Subcutaneous adipose tissue (tissue), 4 donors: Measurements from ENCODE around the gene CTIF. TPM values are rescaled to one million over a fixed set of nuclear protein-coding genes. Genes with fewer than 3 reads are reported as not detected.

Experiments
- total RNA-seq, 4 donors: library from RNA; depleted of rRNA; stranded (reverse); fragments of >200 nt; gene quantifications; one replicate each; pipeline ENCODE4 v1.1.0, GENCODE V29; 2016
- TF ChIP-seq, protein P1 (sequence below): fragments of 450-650 bp; IDR thresholded peaks from one replicate; pipeline ENCODE4 v1.5.1; 2016; ENCODE audit warnings: low read depth, mild to moderate bottlenecking, control low read depth, antibody characterized with exemption, moderate library complexity

The CTIF gene
- total RNA-seq, 4 donors from 2014 or later, result 41.0 to 195 (median 78.3) TPM

- TF ChIP-seq, protein P1, sequence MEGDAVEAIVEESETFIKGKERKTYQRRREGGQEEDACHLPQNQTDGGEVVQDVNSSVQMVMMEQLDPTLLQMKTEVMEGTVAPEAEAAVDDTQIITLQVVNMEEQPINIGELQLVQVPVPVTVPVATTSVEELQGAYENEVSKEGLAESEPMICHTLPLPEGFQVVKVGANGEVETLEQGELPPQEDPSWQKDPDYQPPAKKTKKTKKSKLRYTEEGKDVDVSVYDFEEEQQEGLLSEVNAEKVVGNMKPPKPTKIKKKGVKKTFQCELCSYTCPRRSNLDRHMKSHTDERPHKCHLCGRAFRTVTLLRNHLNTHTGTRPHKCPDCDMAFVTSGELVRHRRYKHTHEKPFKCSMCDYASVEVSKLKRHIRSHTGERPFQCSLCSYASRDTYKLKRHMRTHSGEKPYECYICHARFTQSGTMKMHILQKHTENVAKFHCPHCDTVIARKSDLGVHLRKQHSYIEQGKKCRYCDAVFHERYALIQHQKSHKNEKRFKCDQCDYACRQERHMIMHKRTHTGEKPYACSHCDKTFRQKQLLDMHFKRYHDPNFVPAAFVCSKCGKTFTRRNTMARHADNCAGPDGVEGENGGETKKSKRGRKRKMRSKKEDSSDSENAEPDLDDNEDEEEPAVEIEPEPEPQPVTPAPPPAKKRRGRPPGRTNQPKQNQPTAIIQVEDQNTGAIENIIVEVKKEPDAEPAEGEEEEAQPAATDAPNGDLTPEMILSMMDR, result no peak
These were observed 281.1 kb downstream of the CTIF start for GRCh38 chr18:48819781-48820482.

DNA sequence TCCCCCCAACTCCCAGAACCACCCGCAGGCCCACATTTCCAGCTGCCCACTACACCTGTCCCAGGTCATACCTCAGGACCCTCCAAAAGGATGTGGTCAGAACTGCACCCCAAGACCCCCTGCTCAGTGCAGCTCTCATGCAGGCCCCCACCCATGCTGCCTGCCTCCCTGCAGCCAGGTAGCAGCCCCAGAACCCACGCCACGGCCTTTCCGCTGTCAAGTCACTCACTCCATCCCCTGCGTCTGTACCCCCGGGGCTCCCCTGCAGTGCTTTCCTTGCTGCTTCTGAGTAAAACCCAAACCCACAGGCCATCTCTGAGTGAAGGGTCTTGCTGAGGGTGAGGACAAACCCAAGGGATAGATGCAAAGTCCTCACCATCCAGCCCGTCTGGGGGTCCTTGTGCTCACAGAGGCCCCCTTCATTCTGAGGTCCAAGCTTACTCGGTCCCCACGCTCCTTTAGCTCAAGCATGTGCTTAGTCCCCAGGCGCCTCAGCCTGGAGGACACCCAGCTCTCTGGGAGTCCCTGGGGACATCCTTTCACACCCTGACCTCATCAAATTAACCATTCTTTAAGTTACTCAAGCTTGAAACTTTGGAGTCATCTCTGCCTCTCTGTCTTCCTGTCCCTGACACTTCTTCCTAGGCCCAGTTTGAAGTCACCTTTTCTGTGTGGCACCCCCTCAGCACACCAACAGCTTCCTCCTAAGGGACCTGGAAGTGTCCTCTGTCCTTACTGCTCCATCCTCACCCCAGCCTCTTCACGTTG, 281.8 kb downstream of the CTIF start:
- TF ChIP-seq, protein P1, result no peak

DNA sequence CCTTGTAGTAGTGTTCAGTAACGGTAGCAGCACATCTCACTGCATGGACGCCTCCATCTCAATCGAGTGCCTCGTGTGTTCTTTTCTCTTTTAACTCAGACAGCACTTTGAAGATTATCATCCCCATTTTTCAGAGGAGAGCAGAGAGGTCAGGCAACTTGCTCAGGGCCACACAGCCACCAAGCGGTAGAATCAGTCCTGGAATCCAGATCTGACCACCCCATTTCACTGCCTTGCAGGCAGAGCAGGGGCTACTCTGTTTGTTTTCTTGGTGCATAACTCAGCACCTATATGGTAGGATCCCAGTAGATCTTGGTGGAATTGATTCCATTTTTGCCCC, 282.4 kb downstream of the CTIF start:
- TF ChIP-seq, protein P1, result no peak

DNA sequence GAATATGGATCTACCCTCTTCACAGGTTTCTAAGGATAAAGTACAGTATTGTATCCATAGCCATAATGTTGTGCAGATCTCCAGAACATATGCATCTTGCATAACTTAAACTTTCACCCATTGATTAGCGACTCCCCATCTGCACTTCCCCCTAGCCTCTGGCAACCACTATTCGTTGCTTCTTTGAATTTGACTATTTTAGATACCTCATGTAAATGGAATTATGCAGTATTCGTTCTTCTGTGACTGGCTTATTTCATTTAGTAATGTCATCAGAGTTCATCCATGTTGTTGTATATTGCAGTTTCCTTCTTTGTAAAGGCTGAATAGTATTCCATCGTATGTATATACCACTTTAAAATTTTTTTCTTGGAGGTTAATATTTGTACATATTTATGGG, 283.0 kb downstream of the CTIF start:
- TF ChIP-seq, protein P1, result no peak

- TF ChIP-seq, protein P1, result no peak
These were observed 285.6 kb downstream of the CTIF start for GRCh38 chr18:48824231-48824970.

- TF ChIP-seq, protein P1, result no peak
These were observed 286.4 kb downstream of the CTIF start for GRCh38 chr18:48825101-48825745.
